ENCODE data around the gene MGLL.

MGLL gene

GRCh38 chr3:127772273-127772672 lies 50.0 kb downstream of the MGLL start:
- no peak for DNase-seq

- peak in 1 of 2 donors; percentile 11 for DNase-seq
Observed at GRCh38 chr3:127771746-127772145, 50.6 kb downstream of the MGLL start.

GRCh38 chr3:127770671-127771355 lies 51.5 kb downstream of the MGLL start:
- DNase-seq = peak; percentile 89 to 91

- DNase-seq = no peak
Observed at GRCh38 chr3:127769284-127770081, 52.8 kb downstream of the MGLL start.

- peak; percentile 75 to 90 for DNase-seq
Observed at GRCh38 chr3:127768346-127769008, 53.8 kb downstream of the MGLL start.

GRCh38 chr3:127767126-127767525 lies 55.2 kb downstream of the MGLL start:
- DNase-seq = no peak

GRCh38 chr3:127765735-127766134 lies 56.6 kb downstream of the MGLL start:
- DNase-seq = no peak

GRCh38 chr3:127764841-127765362 lies 57.4 kb downstream of the MGLL start:
- DNase-seq = no peak

- no peak for DNase-seq
Observed at GRCh38 chr3:127764301-127764700, 58.0 kb downstream of the MGLL start.

GRCh38 chr3:127763816-127764215 lies 58.5 kb downstream of the MGLL start:
- DNase-seq = no peak

- DNase-seq = no peak
Observed at GRCh38 chr3:127763337-127763736, 59.0 kb downstream of the MGLL start.

GRCh38 chr3:127762787-127763105 lies 59.6 kb downstream of the MGLL start:
- no peak for DNase-seq

GRCh38 chr3:127762077-127762786 lies 60.1 kb downstream of the MGLL start:
- DNase-seq = peak; percentile 46 to 77

GRCh38 chr3:127761441-127761801 lies 60.9 kb downstream of the MGLL start:
- DNase-seq = peak; percentile 62 to 73

GRCh38 chr3:127760791-127761440 lies 61.4 kb downstream of the MGLL start:
- DNase-seq = no peak

GRCh38 chr3:127760361-127760760 lies 62.0 kb downstream of the MGLL start:
- DNase-seq = no peak

- no peak for DNase-seq
Observed at GRCh38 chr3:127759826-127760225, 62.5 kb downstream of the MGLL start.

GRCh38 chr3:127758013-127758412 lies 64.3 kb downstream of the MGLL start:
- DNase-seq = no peak

- DNase-seq = peak in 1 of 2 donors; percentile 66
Observed at GRCh38 chr3:127755305-127755681, 67.0 kb downstream of the MGLL start.

- DNase-seq = peak; percentile 94 to 97
Observed at GRCh38 chr3:127754411-127755304, 67.7 kb downstream of the MGLL start.

- peak; percentile 92 to 98 for DNase-seq
Observed at GRCh38 chr3:127753898-127754410, 68.4 kb downstream of the MGLL start.

All from inflammatory macrophage (primary cell).